ENCODE measurements around the gene BLOC1S2. TPM values are rescaled to one million over a fixed set of nuclear protein-coding genes. Genes with fewer than 3 reads are reported as not detected.

The BLOC1S2 gene
- total RNA-seq, 4 donors from 2014 or later, result 15.3 to 39.0 (median 26.6) TPM

DNA sequence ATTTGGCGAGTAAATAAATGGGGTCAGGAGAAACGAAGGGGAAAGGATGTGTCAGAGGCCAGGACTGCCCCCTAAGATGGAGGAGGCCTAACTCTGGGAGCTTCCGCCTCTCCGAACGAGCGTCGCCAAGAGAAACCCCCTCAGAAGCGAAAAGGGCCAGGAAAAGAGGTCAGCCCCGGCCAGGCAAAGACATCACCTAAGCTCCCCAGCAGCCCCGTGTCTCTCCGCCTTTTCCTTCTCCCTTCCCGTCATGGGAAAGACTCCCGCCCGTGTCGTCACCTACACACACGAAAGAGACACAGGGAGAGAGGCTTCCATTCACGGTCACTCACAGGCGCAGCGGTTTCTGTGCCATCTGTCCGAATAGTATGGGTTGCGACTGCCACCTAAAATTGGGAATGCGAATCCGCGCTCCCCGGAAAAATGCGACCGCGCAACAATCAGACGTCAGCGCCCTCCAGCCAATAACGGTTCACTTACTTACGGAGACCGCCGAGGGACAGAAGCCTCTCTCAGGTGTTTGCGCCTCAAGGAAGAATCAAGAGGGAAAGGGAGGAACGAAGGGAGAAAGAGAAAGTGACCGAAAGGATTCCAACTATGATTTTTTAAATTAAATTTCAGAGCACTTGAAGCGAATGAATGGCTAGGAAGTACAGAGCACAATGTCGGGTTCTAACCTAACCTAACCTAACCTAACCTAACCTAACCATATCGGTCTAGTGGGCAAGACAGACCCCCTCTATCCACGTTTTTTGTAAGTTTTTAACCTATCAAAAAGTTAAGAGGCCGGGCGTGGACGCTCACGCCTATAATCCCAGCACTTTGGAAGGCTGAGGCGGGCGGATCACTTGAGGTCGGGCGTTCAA lies 19.0 kb downstream of the BLOC1S2 start, which contains the start of gene CWF19L1:
TSS of gene CWF19L1 (minus strand) at position 400 of the 866 bp plus-strand sequence. CDS start at position 355, 45 bp downstream.
- Histone ChIP-seq H3K9me3 (no peaks in the 10 kb centered on the region), H3K36me3 (peaks cover 0 to 8% (median 0%) of the 10 kb centered on the region in 3 donors), H3K4me1 (peaks cover 0 to 41% (median 16%) of the 10 kb centered on the region in 4 donors), H3K27ac (peak within 1 kb of the TSS; percentile 53 to 91 (median 80)), H3K27me3 (no peaks in the 10 kb centered on the region), H3K4me3 (peak within 1 kb of the TSS; percentile 57 to 97 (median 78))
- DNase-seq (ENCODE audit: low spot score in 2 of 2), result peak; percentile 65 to 87
- TF ChIP-seq EP300 (IDR thresholded peaks at IDR 0.05), result peak; percentile 58 to 96
- TF ChIP-seq, protein P1, sequence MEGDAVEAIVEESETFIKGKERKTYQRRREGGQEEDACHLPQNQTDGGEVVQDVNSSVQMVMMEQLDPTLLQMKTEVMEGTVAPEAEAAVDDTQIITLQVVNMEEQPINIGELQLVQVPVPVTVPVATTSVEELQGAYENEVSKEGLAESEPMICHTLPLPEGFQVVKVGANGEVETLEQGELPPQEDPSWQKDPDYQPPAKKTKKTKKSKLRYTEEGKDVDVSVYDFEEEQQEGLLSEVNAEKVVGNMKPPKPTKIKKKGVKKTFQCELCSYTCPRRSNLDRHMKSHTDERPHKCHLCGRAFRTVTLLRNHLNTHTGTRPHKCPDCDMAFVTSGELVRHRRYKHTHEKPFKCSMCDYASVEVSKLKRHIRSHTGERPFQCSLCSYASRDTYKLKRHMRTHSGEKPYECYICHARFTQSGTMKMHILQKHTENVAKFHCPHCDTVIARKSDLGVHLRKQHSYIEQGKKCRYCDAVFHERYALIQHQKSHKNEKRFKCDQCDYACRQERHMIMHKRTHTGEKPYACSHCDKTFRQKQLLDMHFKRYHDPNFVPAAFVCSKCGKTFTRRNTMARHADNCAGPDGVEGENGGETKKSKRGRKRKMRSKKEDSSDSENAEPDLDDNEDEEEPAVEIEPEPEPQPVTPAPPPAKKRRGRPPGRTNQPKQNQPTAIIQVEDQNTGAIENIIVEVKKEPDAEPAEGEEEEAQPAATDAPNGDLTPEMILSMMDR (IDR thresholded peaks at IDR 0.05), result no peak
- peak in 1 of 2 donors; percentile 39 for TF ChIP-seq POLR2A (IDR thresholded peaks at IDR 0.05)
- 1 to 2% methylated on average over 49 of the region's 49 CpGs for WGBS, 2 donors

DNA sequence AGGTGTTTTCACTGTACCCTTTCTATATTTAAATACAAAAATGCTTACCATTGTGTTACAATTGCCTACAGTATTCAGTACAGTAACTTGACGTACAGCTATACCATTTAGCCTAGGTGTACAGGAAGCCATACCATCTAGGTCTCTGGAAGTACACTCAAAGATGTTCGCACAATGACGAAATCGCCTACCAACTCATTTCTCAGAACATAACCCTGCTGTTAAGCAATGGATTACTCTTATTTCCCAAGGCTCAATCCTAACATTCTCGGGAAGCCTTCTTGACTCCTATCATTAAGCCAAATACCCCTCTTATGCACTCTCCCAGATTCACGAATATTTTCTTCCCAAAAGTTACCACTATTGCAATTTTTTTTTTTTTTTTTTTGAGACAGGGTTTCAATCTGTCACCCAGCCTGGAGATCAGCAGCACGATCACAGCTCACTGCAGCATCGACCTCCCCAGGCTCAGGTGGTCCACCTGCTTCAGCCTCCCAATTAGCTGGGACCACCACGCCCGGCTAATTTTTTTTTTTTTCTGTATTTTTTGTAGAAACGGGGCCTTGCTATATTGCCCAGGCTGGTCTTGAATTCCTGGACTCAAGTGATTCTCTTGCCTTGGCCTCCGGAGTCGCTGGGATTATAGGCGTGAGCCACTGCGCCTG lies 20.5 kb downstream of the BLOC1S2 start:
- Histone ChIP-seq H3K27me3 (no peaks in the 10 kb centered on the region), H3K9me3 (no peaks in the 10 kb centered on the region), H3K27ac (no peak overlapping the region), H3K4me1 (peaks cover 0 to 47% (median 16%) of the 10 kb centered on the region in 4 donors), H3K4me3 (peak overlapping the region in 2 of 4 donors; percentile 10 to 97), H3K36me3 (peaks cover 0 to 17% (median 0%) of the 10 kb centered on the region in 3 donors)
- 88 to 91% methylated on average over 15 of the region's 15 CpGs for WGBS, 2 donors
- TF ChIP-seq EP300 (IDR thresholded peaks at IDR 0.05) (no peak), POLR2A (IDR thresholded peaks at IDR 0.05) (no peak)
- TF ChIP-seq, protein P1 (IDR thresholded peaks at IDR 0.05), result no peak
- DNase-seq (ENCODE audit: low spot score in 2 of 2), result no peak

DNA sequence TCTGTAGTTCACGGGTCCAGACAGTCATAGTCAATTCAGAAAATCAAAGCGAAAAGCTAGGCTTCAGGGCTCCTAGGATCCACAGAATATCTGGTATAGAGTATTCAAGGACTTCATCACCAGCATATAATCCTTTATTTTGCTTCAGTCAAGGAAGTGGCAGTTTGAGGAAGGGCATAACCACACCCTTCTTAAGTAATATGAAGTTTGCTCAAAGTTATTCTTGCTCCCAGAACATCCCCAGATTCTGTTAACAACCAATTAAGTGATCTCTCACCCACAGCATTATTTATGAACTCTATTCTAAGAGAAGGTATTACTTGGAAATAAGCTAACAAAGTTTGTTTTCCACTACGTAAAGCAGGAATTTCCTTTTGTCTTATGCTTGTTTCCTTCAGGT lies 32.3 kb downstream of the BLOC1S2 start:
- Histone ChIP-seq H3K27ac (no peak overlapping the region), H3K4me3 (no peak overlapping the region), H3K9me3 (no peaks in the 10 kb centered on the region), H3K4me1 (no peaks in the 10 kb centered on the region), H3K36me3 (peaks cover 4 to 96% (median 4%) of the 10 kb centered on the region in 3 donors), H3K27me3 (no peaks in the 10 kb centered on the region)
- DNase-seq (ENCODE audit: low spot score in 2 of 2), result no peak
- whole genome bisulfite sequencing, 2 donors, result 90 to 95% methylated on average over 3 of the region's 3 CpGs
- TF ChIP-seq EP300 (IDR thresholded peaks at IDR 0.05) (no peak), POLR2A (IDR thresholded peaks at IDR 0.05) (no peak)
- TF ChIP-seq, protein P1 (IDR thresholded peaks at IDR 0.05), result no peak

DNA sequence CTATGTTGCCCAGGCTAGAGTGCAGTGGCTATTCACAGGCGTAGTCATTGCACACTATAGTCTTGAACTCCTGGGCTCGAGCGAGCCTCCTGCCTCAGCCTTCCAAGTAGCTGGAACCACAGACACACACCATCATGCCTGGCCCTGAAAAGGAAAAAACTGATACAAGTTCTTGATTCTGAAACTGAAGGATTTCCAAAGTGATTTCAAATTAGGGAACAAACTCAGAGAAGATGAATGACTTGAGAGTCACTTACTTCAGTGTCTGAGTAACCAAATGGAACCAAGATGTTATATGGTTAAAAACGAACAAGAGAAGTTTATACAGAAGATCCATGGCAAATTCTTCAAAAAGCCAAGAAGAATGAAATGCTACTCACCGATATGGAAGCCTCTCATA lies 33.4 kb downstream of the BLOC1S2 start:
- no peak overlapping the region for H3K27ac ChIP-seq
- H3K9me3 ChIP-seq, result no peaks in the 10 kb centered on the region
- DNase-seq (ENCODE audit: low spot score in 2 of 2), result no peak
- 90 to 93% methylated on average over 5 of the region's 5 CpGs for WGBS, 2 donors
- H3K27me3 ChIP-seq, result no peaks in the 10 kb centered on the region
- no peaks in the 10 kb centered on the region for H3K4me1 ChIP-seq
- H3K4me3 ChIP-seq, result no peak overlapping the region
- TF ChIP-seq, protein P1 (IDR thresholded peaks at IDR 0.05), result no peak
- TF ChIP-seq EP300 (IDR thresholded peaks at IDR 0.05), result no peak
- TF ChIP-seq POLR2A (IDR thresholded peaks at IDR 0.05), result no peak
- H3K36me3 ChIP-seq, result peaks cover 4 to 98% (median 4%) of the 10 kb centered on the region in 3 donors

Measured in tibial nerve (tissue), 4 donors.